HG03558 (cell line): ENCODE measurements around the gene S100A6.

Experiments used
- ATAC-seq: cut with Tn5 transposase; IDR thresholded peaks from one replicate; pipeline ENCODE4 v1.9.1; 2021; ENCODE audit warnings: moderate number of reproducible peaks; ENCODE audit not compliant: unreplicated experiment; ENCODE audit errors: extremely low read depth

S100A6 gene

DNA sequence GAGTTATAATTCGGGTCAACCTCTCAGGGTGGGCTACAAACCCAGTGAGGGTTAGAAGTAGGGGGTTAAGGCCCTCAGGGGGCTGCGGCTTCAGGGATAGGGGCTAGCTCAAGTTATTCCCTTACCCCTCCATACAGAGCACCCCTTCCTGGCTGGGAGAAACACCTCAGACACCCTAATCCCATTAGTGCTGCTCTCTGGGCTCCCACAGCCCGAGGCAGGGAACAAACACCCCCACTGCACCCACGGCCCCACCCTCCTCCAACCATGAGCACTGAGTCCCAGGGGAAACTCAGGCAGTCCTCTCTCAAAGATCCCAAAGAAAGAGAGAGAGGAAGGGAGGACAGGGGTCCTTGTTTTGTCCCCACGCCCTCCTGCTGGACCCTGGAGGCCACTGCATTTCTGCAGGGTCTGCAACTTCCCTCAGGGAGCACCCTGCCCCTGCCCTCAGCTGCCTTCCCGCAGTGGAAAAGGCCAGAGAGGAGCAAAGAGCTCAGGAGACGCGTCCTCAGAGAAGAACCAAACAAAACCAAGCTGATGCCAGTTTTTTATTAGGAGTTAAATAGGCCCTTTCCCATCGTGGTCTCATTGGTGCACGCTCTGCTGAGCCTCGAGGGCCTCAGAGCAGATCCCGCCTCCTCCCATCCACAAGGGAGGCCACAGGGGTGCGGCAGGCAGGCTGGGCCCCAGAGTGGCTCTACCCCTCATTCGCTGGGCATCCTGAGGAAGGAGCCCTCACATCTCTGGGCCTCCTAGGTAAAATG is 11.2 kb upstream of the S100A6 start:
- ATAC-seq = no peak

DNA sequence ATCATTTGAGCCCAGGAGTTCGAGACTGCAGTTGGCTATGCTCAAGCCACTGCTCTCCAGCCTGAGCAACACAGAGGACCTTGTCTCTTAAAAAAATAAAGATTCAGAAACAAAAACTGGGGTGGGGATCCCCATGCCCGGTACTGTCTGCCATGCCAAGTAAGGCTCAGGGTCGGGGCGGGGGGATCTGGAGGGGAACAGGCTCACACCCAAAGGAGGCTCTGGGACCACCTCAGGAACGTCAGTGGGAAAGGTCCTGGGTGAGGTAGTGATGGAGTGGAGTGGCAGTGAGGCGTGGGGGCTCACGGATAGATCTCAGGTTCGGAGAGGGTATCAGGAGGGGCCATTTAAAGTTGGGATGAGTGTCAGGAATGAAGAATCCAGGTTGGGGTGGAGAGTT is 10.6 kb upstream of the S100A6 start:
- ATAC-seq = no peak

DNA sequence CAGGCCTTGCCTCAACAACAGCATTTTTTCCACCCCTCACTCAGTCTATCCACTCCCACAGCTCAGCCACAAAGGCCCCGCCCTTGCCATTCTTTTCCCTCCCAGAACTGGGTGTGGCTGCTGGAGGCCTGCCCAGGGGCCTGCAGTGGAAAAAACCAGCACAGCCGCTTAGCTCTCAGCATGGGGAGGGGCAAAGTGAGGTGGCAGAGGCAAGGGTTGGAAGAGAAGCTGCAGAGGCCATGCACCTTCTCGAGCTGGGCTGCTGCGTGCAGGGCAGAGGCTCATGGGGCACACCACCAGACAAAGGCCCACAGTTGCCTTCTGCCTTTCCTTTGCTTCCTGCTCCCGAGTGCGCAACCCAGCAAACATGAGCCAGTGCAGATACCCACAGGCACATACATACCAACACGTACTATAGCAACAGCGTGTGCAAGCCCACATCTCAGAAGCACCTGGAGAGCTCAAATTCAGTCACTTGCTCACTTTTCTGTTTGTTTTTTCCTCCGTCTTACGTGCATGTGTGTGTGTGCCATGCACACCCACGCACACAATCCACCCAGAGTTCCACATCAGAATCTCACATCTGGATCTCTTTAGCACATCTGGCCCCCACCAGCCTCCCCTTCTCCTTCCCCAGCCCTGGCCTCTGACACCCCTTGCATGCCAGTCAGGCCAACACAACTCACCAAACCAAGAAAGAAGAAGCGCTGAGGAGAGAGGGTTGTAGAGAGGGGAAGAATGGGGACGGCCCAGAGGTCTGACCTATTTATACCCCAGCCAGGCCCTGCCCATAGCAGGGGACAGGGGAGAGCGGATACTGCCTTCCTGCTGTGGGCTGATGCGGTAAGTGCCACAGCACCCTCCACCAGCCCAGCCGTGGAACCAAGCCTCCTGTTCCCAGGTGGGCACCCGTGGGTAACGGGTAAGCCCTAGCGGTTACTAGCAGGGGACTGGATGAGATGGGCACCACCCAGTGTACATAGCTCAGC is 9.6 kb upstream of the S100A6 start, which contains the start of gene S100A4:
S100A4 (minus strand) TSS at position 740 of the 989 bp plus-strand sequence. CDS start 1,012 bp downstream, outside the sequence.
- ATAC-seq = no peak

DNA sequence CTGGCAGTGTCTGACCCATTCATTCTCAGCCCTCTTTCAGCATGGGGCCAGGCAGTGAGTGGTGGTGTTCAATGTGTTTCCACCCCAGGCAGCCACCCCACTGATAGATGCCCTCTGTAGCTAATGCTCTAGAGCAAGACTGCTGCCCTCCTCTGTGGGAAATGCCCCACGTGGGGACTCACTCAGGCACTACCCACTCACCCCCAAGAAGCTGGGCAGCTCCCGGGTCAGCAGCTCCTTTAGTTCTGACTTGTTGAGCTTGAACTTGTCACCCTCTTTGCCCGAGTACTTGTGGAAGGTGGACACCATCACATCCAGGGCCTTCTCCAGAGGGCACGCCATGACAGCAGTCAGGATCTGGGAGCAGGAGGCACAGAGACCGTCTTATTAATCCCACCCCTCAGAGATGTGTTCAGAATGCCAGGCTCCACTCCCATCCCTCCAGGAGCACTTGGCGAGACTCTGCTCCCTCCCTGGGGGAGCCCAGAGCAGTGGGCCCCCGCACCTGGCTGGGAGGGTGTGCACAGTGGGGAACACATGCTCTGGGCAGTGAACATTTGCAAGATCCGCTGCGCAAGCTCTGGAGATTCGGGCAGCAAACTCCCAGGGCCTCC is 8.8 kb upstream of the S100A6 start:
- ATAC-seq = no peak

DNA sequence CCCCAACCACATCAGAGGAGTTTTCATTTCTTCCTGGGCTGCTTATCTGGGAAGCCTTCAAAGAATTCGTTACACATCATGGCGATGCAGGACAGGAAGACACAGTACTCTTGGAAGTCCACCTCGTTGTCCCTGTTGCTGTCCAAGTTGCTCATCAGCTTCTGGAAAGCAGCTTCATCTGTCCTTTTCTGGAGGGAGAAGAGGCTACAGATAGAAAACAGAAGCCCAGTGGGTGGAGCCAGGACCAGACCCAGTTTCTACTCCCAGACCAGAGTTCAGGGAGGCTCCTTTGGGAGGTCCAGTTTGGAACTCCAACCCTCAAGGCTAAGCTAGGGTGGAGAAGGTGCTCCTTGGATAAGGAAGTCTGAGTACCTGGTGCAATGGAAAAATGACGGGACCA is 7.9 kb upstream of the S100A6 start:
- no peak for ATAC-seq

DNA sequence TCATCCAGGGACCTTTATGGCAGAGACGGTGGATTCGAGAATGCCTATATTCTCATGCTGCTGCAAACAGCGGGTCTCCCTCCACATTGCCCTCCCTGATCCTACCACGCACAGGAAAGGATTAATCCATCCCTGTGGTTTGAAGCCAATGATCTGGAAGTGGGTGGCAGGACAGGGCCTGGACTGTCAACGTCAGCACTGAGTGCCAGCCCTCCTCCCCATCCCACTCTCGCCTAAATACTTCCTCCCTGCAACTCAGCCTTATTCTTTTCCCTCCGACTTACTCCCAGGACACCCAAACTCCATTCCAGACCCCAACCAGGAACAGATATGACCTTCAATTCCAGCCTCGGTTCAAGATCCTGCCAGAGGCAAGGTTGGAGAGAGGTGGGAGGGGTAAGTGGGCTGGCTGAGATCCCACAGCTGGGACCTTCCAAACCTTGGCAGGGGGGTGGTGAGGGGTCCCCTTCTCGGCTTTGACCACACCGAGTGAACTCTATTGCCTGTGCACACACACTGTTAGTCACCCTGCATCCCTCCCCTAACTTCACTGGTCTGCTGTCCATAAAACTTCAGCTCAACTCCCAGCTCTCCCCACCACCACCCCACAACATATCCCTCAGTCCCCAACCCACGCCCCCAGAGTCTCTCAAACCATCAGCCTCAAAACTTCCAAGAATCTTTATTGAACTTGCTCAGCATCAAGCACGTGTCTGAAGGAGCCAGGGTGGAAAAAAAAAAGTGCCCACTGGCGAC is 7.3 kb upstream of the S100A6 start:
- ATAC-seq = no peak

DNA sequence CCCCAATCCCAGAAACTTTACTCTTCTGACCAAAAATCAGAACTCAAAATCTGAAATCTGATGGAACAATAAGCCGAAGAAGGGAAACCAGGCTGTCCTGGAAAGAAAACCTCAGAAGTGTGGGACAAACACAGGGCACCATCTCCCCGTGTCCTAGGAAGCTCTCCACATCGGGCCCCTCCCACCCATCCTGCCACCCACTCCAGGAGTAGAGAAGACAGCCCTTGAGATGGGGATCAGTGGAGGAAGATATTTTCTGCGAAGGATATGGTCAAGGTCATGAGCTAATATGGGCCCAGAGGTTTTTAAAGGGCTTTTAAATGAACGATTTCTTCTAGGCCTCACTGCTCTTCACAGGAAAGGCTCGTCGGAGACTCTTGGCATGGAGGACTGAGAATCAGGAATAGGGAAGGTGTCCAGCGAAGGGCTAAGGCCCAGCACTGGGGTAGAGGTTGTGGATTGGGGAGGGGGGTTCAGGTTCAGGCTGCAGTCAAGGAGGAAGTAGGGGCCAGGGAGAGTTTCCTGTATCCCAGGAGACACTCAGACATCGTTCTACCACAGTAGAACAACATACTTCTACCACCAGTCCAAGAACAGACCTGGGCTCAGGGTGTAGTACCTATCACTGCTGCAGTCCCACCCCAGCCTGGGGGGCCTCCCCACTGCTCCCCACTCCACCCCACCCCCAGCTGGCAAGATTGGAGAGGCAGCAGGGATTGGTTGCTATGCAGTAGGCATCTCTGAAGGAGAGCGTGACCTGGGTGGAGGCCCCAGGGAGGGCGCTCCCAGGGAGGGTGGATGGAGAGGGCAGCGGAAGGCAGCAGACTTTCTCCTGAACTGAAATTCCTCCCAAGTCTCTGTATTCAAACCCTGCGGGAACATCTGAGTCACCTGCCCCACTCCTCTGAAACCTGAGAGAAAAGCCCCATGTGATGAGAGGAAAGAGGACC is 6.1 kb upstream of the S100A6 start:
- ATAC-seq = no peak

DNA sequence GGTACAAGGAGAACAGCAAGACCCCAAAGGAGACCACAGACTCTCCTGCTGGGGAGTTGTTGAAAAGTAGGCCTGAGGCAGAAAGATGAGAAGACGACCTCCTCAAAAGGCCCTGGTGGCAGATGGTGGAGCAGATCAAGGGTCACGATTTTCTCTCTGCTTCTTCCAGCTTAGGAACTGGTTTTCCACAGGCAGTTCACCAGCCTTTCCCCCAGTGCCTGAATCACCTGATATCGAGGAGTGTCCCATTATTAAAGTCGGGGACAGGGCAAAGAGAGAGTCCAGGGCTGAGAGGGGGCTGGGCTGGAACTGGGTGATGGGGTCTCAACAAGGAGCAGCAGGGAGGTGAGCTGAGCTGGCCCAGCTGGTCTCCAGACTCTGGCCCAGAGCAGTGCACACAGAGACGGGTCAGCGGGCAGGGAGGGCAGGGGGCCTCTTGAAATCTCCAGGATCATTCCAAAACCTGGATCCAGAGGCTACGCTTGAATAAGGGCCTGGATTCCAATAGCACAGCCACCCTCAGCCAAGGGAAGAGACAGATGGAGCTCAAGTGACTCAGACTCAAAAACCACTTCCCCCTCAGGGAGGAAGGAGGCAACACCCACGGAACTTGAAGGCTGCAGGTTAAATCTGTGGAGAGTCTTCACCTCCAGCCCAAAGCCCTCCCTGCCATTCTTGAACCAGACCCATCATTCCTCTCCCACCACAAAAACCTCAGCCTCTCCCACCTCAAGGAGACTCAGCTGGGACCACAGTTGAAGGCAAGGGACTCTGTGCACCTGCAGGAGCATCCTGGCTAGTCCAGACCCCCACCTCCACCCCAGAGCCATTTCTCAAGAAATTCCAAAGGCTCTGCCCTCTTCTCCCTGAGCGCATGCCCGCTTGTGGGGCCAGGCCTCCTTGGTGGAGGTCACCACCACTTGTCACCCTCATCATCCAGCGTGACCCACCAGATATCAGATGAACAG is 4.9 kb upstream of the S100A6 start, which contains the start of gene S100A5:
S100A5 (minus strand) TSS at position 541 of the 968 bp plus-strand sequence. CDS start 743 bp downstream, outside the sequence.
- ATAC-seq = no peak

DNA sequence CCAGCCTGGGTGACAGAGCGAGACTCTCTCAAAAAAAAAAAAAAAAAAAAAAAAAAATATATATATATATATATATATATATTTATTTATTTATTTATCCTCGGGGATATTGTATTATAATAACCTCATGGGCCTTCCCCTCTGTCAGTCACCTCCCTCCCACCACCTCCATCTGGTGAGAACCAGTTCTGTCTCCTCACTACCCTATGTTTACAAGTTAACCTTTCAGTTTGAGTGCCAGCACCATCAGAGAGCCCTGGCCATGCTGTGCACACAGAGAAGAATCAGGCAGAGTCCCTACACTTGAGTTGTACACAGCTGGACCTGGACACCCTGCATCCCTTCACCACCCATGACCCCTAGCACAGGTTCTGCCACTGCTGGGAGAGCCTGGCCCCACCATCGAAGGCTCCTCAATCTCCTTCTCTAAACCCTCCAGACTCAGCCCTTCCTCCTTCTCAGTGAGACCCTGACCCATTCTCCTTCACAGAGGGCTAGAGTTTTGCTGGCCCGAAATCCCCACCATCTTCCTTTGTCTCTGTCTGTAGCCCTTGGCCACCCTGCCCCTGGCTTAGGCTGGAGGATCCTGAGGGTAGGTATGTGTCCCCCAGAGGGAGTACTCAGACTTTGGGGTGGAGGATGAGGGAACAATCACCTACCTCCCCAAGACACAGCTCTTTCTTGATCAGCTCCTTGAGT is 3.8 kb upstream of the S100A6 start:
- no peak for ATAC-seq

DNA sequence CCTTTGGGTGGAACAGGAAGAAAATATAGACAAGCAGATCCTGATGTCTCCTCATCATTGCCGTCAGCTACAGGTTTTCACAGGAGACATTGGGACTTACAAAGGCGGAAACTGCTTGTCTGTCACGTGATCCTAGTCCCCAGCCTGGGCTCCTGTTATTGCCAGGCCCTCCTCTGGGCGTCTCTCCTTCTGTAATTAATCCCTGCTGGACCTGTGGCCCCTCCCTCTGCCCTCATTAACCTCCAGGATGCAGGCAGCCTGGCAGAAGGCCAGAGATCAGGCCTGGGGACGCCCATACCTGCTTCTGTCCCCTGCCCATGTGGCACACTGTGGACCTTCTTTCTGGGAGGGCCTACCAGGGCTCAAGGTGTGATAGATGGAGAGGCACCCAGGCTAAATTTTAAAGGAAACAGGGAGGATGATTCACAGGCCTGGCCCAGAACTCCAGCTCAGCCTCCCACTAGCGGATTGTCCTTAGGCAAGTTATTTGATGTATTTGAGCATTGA is 2.6 kb upstream of the S100A6 start:
- no peak for ATAC-seq

DNA sequence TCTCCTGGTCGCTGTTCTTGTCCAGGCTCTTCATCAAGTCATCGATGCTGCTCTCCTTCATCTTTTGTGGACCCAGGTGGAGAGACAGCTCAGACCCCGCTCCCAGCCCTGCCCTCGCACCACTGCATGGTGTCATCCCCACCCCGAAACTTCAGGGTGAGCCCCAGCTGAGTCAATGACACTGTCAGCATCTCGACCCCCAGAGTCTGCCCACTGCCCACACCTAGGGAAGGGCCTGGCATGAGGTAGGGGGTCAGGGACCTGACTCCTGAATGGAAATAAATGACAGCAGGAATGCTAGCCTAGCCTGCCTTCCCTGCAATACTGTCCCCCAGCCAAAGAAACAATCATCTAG is 1.6 kb upstream of the S100A6 start:
- ATAC-seq = no peak

DNA sequence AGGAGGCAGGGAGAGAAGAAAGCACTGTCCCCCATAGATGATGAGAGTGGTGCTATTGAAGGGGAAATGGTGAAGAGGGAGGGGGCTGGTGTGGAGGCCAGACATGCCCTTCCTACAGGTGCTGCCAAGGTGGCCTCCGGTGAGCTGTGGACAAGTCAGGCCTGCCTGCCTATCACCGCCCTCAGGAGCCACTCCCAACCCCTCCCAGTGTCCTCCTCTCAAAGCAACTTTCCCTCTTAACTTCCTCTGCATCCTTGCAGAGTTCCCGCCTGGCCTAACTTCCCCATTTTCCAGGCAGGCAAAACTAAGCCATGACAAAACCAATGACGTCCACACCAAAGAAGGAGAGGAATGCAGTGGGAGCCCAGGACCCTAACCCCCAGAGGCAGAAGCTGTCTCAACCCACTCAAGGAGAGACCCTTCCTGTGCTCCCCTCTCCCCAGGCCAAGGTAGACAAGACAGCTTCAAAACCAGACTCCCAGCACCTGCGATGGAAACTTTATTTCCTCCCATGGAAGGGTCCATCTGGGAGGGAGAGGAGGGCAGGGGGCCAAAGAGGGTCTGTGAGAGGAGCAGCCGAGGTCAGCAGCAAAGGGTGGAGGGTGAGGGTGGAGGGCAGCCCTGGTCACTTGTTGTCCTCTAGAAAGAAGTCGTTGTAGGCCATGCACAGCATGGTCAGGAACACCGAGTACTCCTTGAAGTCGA is 1.0 kb upstream of the S100A6 start:
- ATAC-seq = no peak

DNA sequence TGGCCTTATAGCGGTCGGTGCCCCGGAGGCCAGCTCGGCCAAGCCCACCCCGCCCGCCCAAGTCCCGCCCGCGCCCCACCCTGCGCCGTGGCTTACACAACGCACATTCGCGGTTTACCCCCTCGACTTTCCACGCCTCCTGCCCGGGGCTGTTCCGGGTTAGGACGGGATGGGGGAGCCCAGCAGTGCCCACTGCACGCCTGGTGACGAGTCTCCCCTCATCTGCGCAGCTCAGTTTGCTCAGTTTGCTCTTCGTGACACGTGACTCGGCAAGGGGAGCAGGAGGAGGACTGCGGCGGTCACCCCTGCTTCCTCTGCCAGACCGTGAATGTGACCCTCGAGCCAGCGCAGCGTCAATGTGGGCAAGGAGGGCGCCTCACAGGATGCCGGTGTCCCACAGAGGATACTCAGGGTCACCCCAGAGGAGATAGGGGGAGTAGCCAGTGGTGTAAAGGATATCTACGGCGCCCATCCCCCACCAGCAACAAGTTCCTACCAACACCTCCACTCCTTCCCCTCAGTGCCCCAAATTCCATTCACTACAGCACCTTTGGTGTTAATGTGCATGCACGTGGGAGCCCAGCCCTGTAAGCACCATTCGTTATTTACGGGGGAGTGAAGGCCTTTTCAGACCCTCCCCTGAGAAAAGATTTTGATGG is 350 bp upstream of the S100A6 start:
- no peak for ATAC-seq

DNA sequence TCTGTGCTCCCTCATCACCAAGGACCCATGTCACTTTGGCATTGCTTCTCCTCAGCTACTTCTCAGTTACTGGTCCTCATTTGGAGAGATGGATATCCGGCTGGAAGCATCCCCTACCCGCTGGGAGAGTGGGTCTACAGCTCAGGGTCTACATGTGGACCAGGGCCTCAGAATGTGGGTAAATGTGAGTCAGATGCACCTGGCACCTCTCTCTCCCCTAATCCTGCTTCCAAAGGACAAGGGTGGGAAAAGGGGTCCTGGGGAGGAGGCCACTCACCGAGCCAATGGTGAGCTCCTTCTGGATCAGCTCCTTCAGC is 908 bp downstream of the S100A6 start:
- no peak for ATAC-seq

DNA sequence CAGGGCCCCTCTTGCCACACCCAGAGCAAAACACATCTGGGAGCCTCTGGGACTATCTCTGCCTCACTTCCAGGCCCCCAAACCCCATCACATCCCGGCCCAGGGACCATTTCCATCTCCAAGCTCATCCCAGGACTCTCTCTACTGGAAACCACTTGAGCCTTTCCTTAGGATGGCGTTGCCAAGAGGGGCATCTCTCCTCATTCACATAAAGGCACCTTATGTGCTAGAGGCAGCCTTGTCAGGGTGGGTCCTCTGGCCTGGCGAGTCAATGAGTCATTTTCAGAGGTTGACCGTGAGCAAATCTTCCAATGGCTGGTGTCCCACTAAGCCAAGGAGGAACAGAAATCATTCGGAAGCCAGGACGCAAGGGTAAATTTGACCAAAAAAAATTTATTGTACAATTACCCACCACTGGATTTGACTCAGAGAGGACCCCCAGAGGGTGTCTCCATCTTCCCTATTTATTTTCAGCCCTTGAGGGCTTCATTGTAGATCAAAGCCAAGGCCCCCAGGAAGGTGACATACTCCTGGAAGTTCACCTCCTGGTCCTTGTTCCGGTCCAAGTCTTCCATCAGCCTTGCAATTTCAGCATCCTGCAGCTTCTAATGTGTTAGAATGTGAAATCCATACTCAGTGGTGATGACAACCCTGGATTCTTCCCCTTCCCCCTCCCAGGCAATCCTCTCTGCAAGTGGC is 1.4 kb downstream of the S100A6 start:
- ATAC-seq = no peak
